Stimulated activated CD4-positive, alpha-beta T cell treated with anti-CD3 and anti-CD28 coated beads, Interleukin-4, amount 100 ng/mL, for 4 hours (primary cell): ENCODE data around the gene EYA4.

Experiments used
- DNase-seq, 2 experiments: peaks; one replicate each; pipeline ENCODE4 v3.0.0-alpha.2; 2020

The EYA4 gene

DNA sequence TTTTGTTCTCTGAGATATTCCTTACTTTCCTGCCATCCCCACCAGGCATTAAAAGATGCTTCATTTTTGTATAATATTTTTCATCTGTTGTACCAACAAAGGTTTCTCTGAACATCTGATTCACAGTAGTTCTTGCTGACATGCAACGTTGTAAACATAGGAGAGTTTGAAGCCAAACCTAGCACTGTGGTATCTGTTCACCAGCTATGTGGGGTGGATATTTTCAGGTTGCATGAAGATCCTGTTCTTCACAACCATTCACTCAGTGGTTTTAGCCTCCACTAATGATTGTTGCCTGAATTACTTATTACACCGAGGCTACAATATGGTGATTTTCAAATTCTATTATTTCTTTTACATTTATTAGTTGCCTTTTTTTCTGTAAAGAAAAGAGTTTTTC, 56.5 kb downstream of the EYA4 start:
- no peak for DNase-seq

DNA sequence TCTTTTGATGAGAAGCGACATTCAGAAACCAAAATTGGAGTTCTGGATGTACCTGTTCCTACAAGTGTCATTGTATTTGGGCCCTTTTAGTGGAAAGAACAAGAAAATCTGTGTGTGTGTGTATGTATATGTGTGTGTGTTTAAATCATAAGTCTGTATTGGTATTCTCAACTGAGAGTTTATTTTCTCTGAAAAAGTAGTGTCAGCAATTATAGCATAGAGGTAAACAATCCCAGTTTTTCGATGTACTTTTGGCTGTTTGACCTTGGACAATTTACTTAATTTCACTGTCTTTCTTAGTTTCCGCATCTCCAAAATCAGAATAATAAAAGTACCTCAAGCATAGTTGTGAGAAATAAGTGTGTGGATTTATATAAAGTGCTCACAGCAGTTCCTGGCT, 57.2 kb downstream of the EYA4 start:
- DNase-seq: no peak

DNA sequence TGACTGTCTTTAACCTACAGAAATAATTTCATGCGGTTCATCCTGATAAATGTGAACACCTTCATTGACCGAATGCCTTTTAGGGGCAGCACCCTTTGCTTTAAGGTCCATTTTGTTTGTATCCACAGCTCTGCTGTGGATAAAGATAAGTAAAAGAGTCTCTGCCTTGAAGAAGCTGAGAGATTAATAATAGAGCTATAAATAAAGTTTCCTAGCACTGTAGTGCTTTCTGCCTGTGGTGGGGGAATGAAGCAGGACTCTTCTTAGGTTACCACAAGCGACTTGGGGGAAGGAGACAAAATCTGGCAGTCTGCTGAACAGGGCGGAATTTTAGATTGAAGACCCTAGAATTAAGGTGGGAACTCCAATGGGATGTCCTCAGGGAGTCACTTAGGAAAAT, 57.6 kb downstream of the EYA4 start:
- no peak for DNase-seq

DNA sequence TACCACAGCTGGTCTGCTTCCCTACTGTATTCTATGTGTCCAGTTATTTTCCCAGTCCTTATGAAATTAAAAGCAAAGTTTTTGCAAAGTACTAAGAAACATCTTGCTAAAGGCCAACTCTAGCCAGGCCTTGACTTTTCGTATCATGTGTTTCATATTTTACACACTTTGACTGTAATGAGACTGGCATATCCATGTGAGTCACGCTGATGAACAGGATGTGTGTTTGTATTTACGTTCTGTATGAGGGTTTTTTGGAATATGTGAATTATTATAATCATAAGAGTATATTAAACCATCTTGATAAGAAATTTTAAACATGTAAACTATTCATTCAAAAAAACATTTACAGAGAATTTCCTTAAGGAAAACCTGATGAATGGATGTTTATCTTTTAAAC, 59.7 kb downstream of the EYA4 start:
- DNase-seq: no peak

DNA sequence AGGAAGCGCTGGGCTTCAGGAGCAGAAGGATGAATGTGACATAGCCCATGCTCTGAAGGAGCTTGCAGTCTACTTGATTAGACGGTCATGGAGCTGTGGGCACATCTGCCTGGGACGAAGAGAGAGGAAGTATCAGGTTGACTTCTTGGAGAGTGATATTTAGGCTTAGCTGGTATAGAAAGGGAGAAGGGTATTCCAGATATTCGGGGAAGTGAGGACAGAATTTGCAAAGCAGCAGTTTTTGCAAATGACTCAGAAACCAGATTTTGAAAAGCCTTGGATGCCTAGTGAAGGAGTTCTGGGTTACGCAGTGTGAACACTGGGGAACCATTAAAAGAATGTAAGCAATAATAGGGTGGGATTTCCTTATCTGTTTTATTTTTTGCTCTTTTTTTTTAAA, 60.7 kb downstream of the EYA4 start:
- DNase-seq: no peak

DNA sequence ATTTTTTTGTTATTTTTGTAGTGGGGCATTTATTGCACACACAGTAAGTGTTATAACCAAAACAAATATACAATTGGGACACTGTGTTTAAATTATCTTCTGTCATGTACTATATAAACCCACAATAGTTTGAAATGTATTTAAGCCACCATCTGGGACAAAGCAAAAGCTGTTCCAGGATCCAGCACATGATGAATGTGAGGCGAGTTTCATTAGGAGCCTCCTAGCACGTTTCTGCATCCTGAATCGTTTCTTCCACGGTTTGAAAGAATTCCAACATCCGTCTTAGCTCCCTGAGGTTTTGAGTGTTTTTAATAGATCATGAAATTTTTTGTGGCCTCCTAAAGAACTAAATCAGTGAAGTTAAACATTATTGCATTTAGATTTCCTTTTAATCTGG, 65.8 kb downstream of the EYA4 start:
- no peak for DNase-seq

DNA sequence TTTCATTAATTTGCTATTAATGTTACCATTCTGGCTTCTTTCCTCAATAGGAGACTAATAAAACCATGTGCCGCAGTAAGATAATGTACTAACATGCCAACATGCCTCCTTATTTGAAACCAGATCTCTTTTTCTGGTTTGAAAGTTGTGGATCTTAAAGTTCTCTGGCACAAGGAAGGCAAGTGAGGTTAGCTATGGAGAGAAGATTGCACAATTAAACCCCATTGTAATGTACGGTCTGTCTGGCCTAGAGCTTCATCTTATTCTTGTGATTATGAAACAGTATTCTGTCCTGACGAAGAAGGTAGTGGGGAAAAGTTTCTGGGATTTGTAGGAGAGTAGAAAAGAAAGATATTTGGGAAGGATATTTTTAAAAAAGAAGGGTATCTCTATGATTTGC, 68.4 kb downstream of the EYA4 start:
- DNase-seq: no peak

DNA sequence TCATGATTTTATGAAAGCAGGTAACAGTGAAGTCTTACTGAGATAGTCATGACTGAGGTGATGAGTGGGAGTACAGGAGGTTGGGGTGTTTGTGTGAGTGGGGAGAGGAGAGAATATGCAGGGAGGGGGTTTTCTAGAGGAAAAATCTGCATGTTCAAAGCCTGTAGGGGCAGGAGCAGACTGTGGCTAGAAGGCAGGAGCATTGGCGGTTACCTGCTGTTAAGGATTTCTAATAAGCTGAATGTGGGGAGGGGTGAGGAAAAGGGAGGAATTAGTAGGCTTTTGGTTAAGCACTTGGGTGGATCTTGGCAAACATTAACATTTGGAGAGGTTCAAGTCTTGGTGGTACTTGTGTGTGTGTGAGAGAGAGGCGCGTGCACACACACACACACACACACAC, 70.8 kb downstream of the EYA4 start:
- DNase-seq: no peak

DNA sequence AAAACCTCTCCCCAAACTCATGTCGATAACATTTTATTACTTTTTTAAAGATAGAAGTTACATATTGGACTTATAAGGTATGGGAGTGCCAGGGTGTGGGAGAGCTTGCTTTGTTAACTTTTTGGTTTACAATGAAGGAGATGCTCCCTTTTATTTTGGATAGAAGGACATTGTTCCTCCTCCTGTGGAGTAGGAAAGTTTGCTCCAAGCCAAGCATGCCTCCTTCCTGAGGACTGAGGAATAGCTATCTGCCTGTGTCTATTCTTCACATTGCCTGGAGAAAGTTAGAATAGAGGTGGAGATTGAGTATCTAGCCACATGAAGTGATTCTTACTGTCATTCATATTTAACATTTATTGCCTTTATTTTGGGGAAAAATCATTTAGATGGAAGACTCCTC, 71.9 kb downstream of the EYA4 start:
- no peak for DNase-seq

DNA sequence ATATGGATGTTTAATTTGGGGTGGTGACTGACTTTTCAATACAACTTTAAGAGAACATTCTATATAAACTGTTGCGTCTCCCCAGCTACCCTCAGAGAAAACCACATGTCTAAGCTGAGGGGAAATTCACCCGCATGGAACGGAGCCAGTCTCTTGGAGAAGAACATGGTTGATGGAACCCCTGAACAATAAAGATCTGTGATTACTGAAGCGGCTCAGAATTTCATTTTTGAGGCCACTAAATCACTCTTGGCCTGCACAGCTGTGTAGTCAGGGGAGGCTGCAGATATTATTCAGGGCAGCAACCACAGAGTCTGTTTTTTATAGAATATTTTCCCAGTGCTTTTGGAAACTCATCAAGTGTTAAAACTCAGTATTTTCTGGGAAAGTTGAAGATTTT, 73.8 kb downstream of the EYA4 start:
- DNase-seq: no peak

DNA sequence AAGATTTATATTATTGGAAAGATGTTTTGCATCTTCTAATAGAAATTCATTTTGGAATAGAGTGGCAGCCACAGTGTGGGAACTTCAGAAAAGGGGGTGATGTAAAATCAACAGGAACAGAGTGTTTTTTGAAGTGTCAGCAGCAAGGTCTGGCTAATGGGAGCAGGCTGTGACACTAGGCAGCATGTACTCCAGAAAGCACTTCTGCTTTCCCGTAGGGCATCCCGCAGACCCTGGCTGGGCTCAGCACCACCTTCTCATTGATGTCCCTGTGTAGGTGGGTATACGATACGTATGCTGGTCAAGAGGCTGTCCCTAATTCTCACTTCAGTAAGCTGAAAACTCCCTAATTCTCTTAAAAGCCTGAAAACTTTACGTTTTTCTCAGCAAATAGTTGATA, 74.7 kb downstream of the EYA4 start:
- DNase-seq: no peak

DNA sequence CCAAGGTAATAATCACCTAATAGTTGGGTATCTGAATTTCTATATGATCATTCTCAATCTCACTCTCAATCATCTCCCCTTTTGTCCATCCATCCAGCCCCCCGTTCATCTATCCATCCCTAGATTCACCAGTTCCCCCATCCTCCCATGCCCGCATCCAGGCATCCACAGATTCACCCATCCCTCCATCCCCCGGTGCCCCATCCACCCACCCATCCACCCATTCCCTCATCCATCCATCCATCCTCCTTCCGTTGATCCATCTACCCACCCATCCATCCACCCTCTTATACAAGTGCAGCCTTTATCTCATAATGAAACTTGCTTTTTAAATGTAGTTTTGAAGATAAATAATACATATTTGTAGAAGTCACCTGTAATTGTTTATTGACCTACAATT, 76.5 kb downstream of the EYA4 start:
- no peak for DNase-seq

DNA sequence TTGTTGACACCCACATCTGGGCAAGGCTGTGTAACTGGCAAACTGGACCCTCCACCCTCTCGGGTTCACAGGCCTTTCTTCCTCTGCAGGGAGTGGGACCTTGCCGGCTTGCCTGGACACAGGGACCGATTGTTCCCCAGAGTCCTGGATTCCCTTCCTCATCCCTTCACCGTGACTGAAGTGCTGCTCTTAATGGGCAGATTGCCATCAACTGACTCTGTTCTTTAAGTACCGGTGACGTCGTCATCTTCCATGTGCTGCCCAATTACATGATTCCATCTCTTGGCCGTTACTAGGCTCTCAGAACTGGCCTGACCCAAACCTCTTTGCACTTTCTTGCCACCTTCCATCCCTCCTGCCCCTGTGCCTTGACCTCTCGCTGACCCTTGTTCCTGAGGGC, 85.4 kb downstream of the EYA4 start:
- DNase-seq: no peak

DNA sequence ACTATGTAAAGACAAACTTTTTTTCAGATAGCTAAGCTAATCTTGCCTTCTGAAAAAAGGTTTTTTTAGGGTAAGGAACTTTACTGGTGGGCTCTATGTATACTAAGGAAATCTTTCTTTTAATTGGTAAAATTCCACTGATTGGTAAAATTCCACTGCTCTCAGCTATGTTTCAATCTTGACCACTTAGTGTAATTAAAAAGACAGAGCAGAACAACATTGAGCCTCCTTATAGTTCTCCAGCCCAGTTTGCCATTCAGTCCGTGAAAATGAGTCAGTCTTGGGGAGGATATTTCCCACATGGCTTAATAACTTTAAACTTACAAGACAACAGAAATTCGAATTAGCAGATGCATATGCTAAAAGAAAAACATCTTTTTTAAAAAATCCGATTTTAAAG, 92.7 kb downstream of the EYA4 start:
- no peak for DNase-seq

DNA sequence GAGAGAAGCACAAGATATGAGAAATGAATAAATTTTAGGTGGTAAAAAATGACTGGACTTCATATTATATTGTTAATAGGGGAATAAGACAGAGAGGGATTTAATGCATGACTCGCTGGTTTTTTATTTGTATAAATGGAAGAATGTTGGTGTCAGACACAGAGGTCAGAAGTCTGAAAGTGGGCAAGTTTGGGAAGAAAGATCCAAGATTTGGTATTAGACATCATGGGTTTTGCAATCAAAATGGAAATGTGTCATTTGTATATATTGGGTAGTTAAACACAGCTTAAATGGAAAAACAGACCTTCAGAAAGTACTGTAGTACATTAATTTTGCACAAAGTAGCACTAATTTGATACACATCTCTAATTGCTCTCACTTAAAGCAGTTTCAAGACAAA, 96.2 kb downstream of the EYA4 start:
- DNase-seq: no peak

DNA sequence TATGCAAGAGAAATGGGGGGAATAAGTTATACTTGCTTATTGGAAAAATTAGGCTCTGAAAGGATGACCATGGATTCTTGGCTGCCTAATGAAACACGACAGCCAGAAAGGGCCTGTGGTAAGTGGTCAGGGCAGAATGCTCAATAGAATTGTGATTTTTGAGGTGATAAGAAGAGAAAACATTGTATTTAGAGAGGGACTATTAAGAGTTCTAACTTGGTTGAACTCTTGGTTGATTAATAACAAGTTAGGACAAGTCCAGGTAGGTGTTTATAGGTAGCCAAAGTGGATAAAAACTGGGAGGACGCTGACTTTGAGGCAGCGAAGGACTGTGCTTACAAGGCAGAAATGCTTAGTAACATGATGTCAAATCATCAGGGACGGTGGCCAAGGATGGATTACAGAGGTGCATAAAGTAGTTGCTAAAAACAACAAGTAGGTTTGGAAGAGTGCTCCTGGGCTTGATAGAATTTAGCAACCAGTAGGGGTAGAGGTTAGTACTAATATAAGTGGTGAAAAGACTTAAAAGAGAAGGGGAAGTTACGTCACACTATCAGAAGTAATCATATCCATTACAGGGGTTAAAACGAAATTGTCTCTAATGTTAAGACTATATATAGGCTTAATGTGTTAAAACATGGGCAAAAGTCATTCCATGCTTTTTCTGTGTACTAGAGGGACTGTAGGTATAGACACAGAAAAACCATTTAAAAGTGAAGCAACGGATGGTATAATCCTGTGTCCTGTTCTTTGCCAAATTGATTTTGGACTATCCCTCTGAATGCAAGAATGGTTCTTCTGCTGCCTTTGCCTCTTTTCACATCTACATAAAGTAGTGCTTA, 98.6 kb downstream of the EYA4 start:
- DNase-seq: no peak

DNA sequence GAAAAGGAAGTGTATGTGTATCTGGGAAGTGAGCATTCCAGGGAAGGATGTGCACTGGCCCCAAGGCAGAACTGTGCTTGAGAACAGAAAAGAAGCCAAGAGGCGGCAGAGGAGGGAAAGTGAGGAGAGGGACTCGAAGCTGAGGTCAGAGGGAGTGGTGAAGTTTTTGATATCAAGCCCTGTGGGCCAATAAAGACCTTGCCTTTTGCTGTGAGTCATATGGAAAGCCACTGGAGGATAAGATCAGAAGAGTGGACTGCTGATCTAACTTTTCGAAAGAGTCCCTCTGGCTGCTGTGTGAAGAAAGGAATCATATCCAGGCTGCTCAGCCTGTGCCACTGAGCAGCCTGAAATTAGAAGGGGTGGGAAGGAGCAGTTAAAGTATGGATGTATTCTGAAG, 99.4 kb downstream of the EYA4 start:
- no peak for DNase-seq

DNA sequence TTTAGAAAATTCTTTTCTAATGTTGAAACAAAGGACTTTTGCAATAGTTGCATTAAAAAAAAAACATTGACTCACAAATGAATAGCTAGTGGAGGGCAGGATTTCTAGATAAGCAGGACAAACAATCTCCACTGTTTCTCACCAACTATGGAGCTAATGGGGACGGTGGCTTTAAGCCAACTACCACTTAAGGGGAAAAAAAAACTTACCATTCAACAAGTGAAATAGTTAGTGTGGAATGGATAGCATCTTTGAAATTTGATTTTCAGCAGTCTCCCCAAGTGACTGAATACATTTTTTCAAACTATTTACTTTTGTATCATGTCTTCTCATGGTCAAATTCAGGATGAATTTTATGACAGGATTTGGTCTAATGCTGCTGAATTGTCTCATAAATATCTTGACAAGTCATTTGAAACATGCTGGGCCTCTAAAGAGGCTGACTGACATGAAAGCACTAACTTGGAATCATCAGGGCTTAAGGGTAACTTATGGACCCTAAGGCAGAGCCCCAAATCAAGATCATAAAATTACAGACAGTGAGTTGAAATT, 100.5 kb downstream of the EYA4 start:
- DNase-seq: no peak

DNA sequence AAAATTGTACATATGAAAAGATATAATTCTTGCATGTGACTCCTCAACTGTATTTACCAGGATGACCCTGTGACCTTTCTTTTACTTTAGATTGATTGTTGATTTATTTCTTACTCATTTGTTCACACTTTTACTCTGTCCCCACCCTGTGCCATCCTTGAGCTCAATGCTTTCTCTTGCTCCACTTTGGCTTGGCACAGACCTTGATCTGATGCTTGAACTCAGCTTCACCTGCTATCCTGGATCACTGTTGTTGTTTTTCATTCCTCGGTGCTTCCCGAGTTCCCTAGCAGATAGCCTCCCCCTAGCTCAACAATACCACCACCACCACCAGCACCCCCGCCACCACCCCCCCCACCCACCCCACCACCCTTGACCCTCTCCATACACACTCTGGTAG, 102.1 kb downstream of the EYA4 start:
- DNase-seq: no peak

DNA sequence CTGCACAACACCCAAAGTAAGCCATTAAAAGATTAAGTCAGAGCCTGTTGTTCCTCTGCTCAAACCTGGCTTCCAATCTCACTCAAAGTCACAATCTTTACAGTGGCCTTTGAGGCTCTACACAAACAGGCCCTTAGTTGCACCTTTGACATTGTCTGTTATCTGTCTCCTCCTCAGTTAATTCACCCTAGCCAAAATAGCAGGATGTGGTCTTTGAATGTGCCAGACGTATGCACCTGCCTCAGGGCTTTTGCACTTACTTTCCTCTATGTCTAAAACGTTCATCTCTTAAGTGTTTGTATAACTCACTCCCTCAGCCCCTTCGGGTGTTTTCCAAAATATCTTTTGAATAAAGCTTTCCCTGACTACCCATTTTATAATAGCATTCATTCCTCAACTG, 107.7 kb downstream of the EYA4 start:
- DNase-seq: no peak

DNA sequence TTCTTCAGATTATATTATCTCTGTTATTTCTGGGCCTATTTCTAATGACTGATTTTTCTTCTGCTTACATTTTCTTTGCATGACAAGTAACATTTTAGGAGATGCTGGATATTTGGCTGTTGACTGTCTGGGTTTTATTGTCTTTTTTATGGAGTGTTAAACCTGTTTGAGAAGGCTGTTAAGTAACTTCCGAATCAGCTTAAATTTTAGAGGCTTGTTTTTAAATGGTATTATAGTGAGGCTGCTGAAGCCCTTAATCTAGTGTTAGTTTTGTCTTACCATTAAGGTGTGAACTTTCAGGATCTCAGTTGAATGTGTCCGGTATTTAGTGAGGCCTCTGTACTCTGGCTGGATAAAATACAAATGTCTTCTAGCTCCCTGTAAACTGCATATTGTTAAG, 109.8 kb downstream of the EYA4 start:
- DNase-seq: no peak

DNA sequence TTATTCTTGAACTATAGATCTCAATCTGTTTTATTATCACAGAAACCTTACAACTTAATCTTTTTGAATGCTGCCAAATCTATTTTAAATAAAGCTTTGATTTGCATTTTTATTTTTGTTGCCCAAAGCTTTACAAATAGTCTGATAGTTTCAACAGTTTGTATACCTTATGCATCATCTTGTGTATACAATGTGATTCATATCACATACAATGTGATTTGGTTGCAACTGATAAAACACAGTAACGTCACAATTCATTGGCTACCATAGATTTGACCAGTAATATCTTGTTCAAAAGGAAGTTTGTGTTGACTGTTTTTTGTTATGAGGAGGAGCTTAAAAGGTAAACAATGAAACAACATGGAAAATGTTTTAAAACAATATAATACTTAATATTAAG, 110.9 kb downstream of the EYA4 start:
- DNase-seq: no peak

DNA sequence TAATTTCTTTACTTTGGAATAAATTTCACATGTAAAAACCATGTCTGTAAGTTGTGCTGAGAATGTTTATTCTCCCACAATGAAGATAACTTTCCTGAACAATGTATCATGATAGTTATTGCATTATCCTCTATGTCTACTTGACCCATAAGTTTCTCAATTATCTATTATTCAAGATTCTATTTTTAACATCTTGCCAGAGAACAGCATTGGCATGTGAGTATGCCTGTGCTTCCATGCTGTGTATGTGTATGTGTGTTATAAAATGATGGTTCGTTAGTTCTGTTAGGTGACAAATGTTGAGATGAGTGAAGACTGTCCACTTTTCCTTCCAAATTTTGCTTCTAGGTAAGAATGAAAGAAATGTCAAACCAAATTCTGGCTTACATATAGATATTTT, 111.9 kb downstream of the EYA4 start:
- no peak for DNase-seq

DNA sequence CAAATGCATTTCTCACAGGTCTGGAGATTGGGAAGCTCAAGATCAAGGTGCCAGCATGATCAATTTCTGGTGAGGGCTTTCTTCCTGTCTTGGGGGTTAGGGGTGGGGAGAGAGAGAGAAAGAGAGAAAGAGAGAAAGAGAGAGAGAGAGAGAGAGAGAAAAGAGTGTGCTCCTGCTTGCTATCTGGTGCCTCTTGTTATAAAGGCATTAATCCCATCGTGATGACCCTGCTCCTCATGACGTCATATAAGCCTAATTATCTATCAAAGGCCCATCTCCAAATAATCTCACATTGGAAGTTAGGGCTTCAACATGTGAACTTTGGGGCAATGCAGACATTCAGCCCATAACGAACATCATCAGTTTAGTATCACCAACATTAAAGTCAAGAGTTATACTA, 114.8 kb downstream of the EYA4 start:
- no peak for DNase-seq

DNA sequence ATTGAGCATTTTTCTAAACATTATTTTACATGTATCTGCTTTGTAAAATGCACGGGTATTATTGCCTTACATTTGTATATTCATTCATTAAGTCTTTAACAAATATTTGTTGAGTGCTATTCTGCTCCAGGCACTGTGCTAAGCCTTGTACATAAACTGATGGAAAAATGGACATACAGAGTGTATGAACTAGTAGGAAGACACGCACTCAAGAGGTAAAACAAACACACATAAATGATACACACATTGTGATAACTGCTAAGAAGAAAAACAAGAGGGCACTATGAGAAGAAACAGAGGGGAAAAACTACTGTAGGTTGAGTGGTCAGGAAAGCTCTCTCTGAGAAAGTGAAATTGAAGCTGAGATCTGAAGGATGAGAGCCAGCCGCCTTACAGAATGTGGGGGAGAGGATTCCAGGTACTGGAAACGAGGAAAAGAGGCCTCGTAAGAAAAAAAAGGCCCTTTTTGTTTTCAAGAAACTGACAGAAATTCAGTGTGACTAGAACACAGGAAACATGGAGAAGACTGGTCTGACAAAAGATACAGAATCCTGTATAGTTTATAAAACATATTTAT, 117.5 kb downstream of the EYA4 start:
- no peak for DNase-seq
